Stimulated activated CD4-positive, alpha-beta T cell treated with anti-CD3 and anti-CD28 coated beads, Interleukin-4, amount 100 ng/mL, for 4 hours (primary cell): ENCODE results near the gene NPY4R2.
"Not testable (repeated sequence)": the region's sequence is repeated elsewhere in the genome, so short reads cannot be mapped to it uniquely, and the experiment has no call there.

Experiments used
- DNase-seq, 2 experiments: peaks; one replicate each; pipeline ENCODE4 v3.0.0-alpha.2; 2020

The NPY4R2 gene, protein sequence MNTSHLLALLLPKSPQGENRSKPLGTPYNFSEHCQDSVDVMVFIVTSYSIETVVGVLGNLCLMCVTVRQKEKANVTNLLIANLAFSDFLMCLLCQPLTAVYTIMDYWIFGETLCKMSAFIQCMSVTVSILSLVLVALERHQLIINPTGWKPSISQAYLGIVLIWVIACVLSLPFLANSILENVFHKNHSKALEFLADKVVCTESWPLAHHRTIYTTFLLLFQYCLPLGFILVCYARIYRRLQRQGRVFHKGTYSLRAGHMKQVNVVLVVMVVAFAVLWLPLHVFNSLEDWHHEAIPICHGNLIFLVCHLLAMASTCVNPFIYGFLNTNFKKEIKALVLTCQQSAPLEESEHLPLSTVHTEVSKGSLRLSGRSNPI

DNA sequence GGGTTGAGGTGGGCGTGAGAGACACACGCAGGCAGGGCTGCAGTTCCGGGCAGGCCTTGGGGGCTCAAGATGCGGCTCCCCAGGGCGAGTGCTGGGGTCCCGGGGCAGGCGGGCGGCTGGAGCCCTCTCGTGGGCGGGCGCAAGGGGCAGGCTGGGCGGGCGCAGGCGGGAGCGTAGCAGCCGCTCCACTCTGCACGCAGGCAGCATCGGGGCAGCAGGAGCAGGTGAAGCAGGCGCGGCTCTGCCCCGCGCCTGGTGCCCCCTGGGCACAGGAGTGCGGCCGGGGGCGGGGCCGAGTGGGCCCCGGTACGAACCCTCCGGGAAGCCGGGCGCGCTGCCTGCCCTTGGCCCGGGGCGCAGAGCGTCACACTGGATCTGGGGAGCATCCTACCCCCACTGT lies at the start of gene NPY4R2:
NPY4R2 (plus strand) TSS at position 188 of the 400 bp plus-strand sequence. CDS start 3,326 bp downstream, outside the sequence.
- DNase-seq: not testable (repeated sequence)

DNA sequence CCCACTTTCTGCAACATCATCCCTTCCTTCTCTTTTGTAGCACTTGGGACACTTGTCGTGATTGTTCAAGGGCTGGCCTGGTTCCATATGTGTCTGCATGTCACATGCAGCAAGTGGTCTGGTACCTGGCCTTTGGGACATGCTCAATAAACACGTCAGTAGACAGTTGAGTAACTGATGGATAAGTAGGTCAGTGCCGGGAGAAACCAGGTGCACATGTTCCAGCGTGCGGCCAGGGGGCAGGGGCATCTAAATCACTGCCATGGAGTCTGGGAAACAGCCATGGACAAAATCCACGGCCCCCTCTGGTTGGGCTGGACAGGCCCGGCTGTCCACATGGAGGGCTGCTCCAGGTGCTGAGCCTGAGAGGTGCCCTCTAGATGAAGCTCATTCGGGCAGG lies 47.6 kb upstream of the NPY4R2 start:
- not testable (repeated sequence) for DNase-seq

GRCh38 chr10:47871485-47872180 lies 46.8 kb upstream of the NPY4R2 start:
- not testable (repeated sequence) for DNase-seq

DNA sequence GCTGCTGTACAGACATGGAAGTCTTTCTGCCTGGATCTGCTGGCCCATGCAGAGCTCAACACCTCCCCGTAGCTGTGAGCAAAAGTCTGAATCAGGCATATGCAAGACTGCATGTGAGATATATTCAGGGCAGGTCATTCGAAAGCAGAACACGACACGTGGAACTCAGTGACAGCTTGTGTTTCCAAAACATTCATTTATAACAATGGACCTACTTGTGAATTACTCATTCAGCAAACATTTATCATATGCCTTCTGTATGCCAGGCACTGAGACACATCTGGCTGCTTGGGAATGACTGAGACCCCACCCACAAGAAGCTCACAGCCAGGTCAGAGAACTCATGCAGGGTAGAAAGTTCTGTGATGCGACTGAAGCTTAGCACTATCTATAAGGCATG lies 46.2 kb upstream of the NPY4R2 start:
- DNase-seq: not testable (repeated sequence)

GRCh38 chr10:47884239-47884638 lies 34.2 kb upstream of the NPY4R2 start:
- not testable (repeated sequence) for DNase-seq

- DNase-seq: not testable (repeated sequence)
These were observed 33.5 kb upstream of the NPY4R2 start for GRCh38 chr10:47884934-47885333.

DNA sequence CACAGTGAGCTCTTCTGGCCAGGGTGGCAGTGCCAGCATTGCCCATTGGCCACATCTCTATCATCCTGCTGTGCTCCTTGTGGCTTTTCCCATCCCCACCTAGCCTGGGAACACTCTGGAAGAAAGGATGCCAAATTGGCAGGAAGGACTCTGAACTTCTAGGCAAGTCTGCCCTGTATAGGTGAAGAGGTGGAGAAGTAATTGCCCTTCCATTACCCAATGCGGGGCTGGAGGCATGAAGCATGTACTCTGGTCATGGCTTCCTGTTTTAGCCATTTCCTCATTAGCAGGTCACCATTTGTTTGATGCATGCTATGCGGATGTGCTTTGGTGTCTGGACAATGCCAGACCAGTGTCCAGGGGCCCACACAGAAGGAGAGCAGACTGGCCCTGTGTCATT lies 32.1 kb upstream of the NPY4R2 start:
- not testable (repeated sequence) for DNase-seq

- not testable (repeated sequence) for DNase-seq
These were observed 31.6 kb upstream of the NPY4R2 start for GRCh38 chr10:47886827-47887226.

GRCh38 chr10:47890737-47891136 lies 27.7 kb upstream of the NPY4R2 start:
- DNase-seq: not testable (repeated sequence)

GRCh38 chr10:47892494-47893261 lies 25.8 kb upstream of the NPY4R2 start:
- DNase-seq: not testable (repeated sequence)

DNA sequence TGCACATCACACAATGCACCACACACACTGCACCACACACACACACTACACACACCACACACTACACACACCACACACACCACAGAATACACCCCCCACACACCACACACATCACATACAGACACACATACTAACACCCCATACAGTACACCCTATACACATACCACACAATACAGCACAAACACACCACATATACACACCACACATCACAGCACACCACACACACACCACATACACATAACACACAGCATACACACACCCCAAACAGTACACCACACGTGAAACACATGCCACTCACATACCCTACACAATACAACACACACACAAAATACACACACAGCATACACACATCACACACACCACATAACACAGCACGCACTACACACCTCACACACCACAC lies 23.9 kb upstream of the NPY4R2 start:
- DNase-seq: not testable (repeated sequence)

DNA sequence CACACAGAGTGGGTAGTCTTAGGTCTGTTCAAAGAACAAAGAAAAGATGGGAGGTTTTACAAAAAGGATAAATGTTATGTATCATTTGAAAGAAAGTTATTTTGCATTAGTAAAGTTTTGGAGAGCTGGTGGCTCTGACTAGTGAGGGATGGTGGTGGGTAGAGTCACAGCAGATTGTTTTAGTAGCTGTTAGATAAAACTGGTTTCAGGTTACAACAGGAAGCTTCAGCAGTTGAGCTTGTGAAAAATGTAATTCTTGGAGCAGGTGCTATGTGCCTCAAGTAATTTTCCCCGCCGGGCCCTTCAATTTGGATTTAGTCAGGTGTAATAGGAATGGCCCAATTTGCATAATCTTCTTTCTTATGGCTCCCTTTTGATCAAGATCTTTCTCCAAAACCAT lies 20.6 kb upstream of the NPY4R2 start:
- DNase-seq: not testable (repeated sequence)

DNA sequence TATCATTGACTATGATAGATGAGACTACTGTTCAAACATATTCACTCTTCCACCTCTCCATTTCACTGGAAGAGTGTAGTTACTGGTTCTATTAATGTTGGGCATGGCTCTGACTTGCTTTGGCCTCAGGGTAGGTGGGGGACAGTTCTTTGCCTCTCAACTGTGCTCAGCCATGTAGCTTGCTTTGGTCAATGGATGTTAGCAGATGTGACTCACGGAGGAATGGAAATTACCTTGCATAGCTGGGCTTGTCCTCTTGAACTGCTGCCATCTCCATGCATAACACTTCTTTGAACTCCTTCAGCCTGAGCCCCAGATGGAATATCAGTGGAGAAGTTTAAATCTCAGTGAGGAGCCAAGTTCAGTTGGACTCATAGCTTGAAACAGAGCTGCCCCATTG lies 9.1 kb upstream of the NPY4R2 start:
- not testable (repeated sequence) for DNase-seq

DNA sequence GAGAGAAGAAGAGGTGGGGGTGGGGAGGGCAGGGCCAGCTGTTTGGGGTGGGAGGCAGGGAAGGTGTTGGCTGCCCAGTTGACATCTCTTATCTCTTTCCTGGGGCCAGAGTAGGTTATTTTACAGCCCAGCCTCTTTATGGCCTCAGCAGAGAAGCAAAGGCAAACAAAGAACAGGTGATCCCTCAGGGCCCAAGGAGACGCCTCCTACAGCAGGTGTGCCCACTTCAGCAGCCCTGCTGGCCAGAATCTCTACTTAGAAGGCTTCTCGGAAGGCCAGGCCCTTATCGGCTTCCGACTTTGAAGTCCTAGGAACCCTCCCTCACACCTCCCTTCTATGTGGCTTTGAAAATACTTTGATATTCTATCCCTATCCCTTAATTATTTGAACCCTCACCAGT lies 8.0 kb upstream of the NPY4R2 start:
- not testable (repeated sequence) for DNase-seq

GRCh38 chr10:47914052-47914451 lies 4.4 kb upstream of the NPY4R2 start:
- DNase-seq: not testable (repeated sequence)

DNA sequence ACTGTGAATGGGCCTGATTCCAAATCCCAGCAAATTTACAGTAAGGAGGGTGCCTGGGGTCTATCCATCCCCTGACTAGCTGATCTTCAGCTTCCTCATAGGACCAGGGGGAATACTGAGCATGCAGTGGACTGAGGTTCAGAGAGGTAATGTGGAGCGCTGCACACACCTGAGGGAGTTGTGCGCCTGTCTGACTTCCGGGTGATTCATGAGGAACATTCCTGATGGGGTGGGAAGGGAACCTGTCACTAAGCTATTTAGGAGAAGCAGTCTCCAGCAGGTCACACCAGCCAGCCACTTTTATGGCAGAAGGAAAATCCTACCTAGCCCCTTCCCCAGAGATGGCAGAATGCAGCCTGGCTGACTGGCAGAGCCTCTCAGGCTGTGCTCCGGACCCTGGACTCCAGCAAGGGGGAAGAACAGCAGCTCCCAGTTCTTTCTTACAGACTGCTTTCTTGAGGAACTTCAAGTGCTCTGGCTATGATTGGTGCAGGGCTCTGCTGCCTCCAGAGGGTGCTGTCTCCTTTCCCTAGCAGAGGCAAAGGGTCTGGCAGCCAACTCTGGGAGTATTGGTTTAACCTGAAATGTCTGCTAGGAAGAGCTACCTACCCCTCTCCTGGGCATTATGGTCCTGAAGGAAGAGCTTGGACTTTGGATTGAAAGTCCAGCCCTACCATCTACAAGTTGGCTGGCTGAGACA lies 2.5 kb upstream of the NPY4R2 start:
- not testable (repeated sequence) for DNase-seq

GRCh38 chr10:47920610-47921009 lies 2.1 kb downstream of the NPY4R2 start:
- not testable (repeated sequence) for DNase-seq

- not testable (repeated sequence) for DNase-seq
These were observed 4.0 kb downstream of the NPY4R2 start for GRCh38 chr10:47922503-47922902.

DNA sequence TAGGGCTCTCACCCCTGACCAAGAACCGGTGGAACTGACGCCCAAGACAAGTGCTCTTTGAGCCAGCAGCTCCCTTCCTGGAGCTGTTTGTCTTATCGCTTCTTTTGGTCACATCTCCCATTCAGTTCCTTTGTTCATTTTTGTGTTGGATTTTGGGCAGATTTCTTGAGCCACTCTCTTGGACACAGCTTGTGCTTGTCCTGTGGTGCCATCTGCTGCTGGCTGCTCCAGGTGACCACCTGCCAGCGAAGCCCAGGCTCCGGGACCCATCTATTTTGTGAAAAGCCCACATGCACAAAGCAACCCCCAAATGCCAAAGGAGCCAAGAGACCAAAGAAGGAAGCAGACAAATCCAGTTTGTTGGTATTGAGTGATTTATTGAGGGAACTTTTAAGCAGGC lies 6.2 kb downstream of the NPY4R2 start:
- not testable (repeated sequence) for DNase-seq

GRCh38 chr10:47927147-47927916 lies 8.9 kb downstream of the NPY4R2 start:
- DNase-seq: not testable (repeated sequence)

DNA sequence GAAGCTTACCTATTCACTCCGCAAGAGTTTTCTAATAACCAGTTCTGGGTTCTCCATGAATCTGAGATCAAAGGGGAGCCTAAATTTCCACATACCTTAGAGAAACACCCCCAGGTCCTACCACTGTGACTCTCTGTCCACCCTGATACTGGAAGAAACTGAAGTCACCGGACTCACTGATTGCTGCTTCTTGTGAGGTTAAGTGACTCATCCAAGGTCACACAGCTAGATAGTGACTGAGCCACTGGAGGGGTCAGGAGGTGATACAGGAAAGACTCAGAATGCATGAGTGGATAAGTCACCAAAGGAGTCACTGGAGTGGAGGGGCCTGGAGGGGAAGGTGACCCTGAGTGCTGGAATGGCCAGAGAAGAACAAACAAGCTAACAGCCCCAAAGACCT lies 9.8 kb downstream of the NPY4R2 start:
- not testable (repeated sequence) for DNase-seq

- not testable (repeated sequence) for DNase-seq
These were observed 14.4 kb downstream of the NPY4R2 start for GRCh38 chr10:47932824-47933223.
